C4-2B (cell line): ENCODE results near the gene TTC39B.

Experiments used
- H3K27ac ChIP-seq: fragments of 450-650 bp; 2 replicates; pipeline ENCODE4 v1.5.1; 2017
- CTCF ChIP-seq: fragments of 450-650 bp; conservative IDR thresholded peaks from 2 replicates; pipeline ENCODE4 v1.5.1; 2017; ENCODE audit warnings: mild to moderate bottlenecking
- ZFX ChIP-seq: fragments of 450-650 bp; IDR thresholded peaks from 2 replicates; pipeline ENCODE4 v1.6.1; 2017

The TTC39B gene

GRCh38 chr9:15310107-15310850 is 3.3 kb upstream of the TTC39B start:
- no peak for TF ChIP-seq CTCF
- no peak for TF ChIP-seq ZFX
- H3K27ac ChIP-seq, result no peak overlapping the region

- TF ChIP-seq ZFX (no peak), CTCF (no peak)
- H3K27ac ChIP-seq, result no peak overlapping the region
Observed at GRCh38 chr9:15308511-15308910, 1.5 kb upstream of the TTC39B start.

- H3K27ac ChIP-seq, result peak overlapping the region; percentile 66; the same call in 1 of the 2 replicates
- no peak for TF ChIP-seq ZFX
- no peak for TF ChIP-seq CTCF
Observed at GRCh38 chr9:15307523-15307841, 466 bp upstream of the TTC39B start.

GRCh38 chr9:15306068-15306756 is 804 bp downstream of the TTC39B start:
- peak overlapping the region; percentile 66 for H3K27ac ChIP-seq

GRCh38 chr9:15305470-15305869 is 1.5 kb downstream of the TTC39B start:
- H3K27ac ChIP-seq, result peak overlapping the region; percentile 66; the same call in 1 of the 2 replicates
- TF ChIP-seq CTCF, result no peak
- TF ChIP-seq ZFX, result no peak

More at GRCh38 chr9:15306068-15306756, 804 bp downstream of the TTC39B start:
- TF ChIP-seq CTCF (no peak), ZFX (no peak)

GRCh38 chr9:15304632-15305031 is 2.4 kb downstream of the TTC39B start:
- no peak overlapping the region for H3K27ac ChIP-seq
- no peak for TF ChIP-seq CTCF
- TF ChIP-seq ZFX, result no peak

- no peak overlapping the region for H3K27ac ChIP-seq
- TF ChIP-seq CTCF, result no peak
- no peak for TF ChIP-seq ZFX
Observed at GRCh38 chr9:15300218-15300617, 6.8 kb downstream of the TTC39B start.
